Fibroblast of peridontal ligament (primary cell): ENCODE data around the gene ADCY2.

ENCODE experiments used
- DNase-seq: peaks from one replicate; pipeline ENCODE4 v3.0.0-alpha.2; 2010; ENCODE audit errors: extremely low read depth

Gene ADCY2

GRCh38 chr5:7395947-7396712 is at the start of gene ADCY2:
Gene ADCY2, plus strand, starts transcription at chr5:7396138. Its CDS starts 159 bp downstream, at chr5:7396297.
- no peak for DNase-seq

DNA sequence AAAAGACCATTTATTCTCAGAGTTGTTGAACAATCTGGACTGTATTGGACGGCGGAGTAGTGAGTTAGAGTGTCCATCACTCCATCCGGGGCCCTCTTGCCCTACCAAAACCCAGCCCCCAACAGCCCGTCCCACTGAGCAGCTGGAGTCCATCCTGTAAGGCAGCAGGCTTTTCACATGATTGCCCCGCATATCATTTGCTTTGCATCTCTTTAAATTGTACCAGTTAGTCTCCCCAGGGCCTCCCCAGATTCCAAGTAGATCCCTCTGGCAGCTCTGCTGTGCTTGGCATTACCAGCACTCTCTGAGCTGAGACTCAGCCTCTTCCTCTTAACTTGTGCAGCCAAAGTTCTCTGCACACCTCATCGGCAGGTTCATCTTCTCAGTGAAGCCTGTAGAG is 48.6 kb upstream of the ADCY2 start:
- DNase-seq = no peak

DNA sequence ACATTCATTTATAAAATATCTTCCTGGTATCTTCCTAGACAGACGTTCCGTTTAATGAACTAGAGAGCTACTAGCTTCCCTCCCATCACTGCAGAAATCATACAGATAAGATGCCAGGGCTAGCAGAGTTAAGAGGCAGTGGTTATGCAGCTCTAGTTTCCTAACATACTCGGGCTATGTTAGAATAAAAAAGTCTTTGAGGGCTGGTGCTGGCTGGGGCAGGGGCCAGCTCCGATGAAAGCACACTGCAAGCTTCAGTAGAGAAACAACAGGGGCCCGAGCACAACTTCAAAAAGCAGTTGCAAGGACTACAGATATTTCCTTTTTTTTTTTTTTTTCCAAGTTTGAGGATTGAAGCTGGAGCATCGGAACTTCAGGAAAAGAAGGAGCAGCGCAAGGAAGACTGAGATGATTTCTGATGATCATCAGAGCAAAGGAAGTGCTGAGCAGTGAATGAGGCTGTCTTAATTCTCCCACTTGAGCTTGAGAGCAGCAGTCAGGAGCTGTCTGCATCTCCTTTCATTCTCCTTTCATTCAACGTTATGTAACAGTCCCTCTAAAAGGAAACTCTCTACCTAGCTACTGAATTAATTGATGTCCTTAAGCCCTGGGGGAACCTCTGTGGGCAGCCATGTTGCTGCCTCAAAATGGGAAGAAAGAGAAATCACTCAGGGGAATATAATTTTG is 47.6 kb upstream of the ADCY2 start:
- no peak for DNase-seq

DNA sequence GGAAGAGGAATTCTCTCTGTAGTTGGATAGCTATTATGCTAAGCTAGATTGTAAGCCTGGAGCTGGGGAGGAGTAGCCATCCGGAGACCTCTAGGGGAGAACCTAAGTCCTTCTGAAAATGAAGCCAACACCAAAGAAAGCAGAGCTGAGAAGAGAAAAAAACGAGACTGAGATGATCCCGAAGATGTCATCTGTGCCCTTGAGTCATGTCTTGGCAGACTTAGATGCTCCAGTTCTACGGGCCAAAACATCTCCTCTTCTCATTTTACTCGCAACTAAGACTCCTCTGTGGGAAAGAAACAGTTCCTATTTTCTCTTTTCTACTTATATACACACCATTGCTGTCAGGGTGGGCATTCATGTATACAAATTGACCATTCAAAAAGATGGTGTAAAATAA is 34.3 kb upstream of the ADCY2 start:
- DNase-seq = no peak

GRCh38 chr5:7363067-7363677 is 32.8 kb upstream of the ADCY2 start:
- DNase-seq = no peak

GRCh38 chr5:7364226-7364875 is 31.6 kb upstream of the ADCY2 start:
- DNase-seq = no peak

DNA sequence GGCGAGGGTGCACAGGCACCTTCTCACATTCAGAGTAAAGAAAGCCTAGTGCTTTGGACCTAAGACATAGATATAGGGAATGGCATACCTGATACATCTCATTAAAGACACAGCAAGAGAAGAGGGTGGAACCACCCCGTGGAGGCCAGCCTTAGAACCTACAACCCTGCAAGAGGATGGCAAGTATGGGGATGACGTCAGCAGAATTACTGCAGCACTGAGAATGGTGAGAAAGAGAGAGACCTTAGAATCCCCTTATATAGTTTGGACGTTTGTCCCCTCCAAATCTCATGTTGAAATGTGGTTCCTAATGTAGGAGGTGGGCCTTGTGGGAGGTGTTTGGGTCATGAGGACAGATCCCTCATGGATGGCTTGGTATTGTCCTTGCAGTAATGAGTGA is 28.2 kb upstream of the ADCY2 start:
- no peak for DNase-seq

DNA sequence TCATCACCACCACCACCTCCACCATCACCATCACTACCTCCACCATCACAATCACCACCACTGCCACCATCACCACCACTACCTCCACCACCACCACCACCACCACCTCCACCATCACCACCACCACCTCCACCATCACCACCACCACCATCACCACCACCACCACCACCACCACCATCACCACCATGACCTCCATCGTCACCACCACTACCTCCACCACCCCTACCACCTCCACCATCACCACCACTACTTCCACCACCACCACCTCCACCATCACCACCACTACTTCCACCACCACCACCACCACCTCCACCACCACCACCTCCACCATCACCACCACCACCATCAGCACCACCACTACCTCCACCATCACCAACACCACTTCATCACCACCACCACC is 23.5 kb upstream of the ADCY2 start:
- DNase-seq = no peak

GRCh38 chr5:7374186-7374585 is 21.8 kb upstream of the ADCY2 start:
- DNase-seq = no peak

GRCh38 chr5:7375457-7375856 is 20.5 kb upstream of the ADCY2 start:
- DNase-seq = no peak

GRCh38 chr5:7376871-7377270 is 19.1 kb upstream of the ADCY2 start:
- no peak for DNase-seq

DNA sequence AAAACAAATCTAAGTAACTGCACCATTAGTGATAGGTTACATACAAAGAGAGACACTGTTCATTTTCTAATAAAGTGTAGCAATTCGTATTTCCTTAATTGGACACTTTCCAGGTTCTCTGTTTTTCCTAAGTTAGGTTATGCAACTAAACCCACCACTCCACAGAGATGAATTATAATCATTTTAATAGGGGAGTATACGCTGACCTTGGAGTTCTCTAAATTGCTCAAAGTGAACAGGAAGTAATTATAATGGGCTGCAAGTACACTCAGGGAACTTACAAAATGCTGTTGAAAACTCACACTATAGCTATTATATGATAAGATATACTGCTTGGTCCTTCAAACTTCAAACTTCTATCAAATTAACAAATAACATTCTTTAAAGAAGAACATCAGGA is 18.2 kb upstream of the ADCY2 start:
- DNase-seq = no peak

GRCh38 chr5:7382588-7382987 is 13.3 kb upstream of the ADCY2 start:
- no peak for DNase-seq

DNA sequence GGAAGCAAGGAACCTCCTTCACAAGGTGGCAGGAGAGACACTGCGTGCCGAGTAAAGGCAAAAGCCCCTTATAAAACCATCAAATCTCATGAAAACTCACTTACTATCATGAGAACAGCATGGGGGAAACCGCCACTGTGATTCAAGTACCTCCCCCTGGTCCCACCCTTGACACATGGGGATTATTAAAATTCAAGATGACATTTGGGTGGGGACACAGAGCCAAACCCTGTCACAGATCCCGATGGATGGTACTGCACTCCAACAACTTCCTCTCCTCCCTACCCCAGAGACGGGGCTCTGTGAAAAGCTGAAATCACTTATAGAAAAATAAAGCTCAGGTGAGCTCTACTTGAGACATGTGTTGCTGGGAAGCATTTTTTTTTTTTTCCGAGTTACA is 10.3 kb upstream of the ADCY2 start:
- DNase-seq = no peak

- DNase-seq = no peak
These were observed 7.4 kb upstream of the ADCY2 start for GRCh38 chr5:7388553-7388952.

GRCh38 chr5:7391215-7391614 is 4.7 kb upstream of the ADCY2 start:
- no peak for DNase-seq

DNA sequence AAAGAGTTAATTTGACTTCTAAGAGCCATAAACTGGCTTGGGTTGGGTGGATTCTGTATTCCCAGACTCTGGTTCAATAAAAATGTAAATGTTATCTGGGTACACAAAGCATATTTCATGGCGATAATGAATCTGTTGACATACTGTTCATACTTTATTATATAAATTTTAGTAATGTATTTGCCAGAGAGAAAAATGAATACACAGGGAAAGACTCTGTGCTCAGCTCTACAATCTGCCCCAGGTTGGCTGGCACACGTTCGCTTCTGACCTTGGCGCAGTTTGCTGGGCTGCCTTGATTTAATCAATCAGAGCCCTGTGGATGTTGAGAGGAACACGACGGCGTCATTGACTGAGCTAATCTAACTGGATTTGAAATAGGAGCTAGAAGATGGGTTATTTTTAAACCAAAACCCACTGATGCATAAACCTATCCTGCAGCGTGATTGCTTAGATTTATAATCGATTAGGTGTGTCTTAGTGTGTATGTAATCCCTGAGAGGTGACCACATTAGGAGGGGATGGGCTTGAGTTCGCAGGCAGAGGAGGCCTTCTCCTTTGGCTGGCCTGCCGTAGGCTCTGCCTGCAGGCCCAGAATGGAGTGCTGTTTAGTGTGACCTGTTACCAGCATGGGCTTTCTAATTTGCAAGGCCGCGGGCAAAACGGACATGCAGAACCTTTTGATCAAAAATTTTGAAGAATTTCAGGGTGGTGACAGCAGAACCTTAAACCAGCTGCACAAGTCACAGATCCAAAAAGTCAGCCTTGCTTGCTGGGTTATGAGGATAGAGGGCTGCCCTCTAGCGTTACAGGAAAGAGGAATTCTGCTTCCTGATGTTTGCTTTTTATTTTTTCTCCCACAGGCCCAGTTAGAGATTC is 3.9 kb upstream of the ADCY2 start:
- DNase-seq = peak; percentile 63

GRCh38 chr5:7392693-7393024 is 3.3 kb upstream of the ADCY2 start:
- DNase-seq = no peak

- no peak for DNase-seq
These were observed 1.8 kb upstream of the ADCY2 start for GRCh38 chr5:7393921-7394799.

GRCh38 chr5:7394889-7395431 is 978 bp upstream of the ADCY2 start:
- no peak for DNase-seq
